A673 (cell line): ENCODE data around the gene PDE11A. TPM values are rescaled to one million over a fixed set of nuclear protein-coding genes. Genes with fewer than 3 reads are reported as not detected.

Experiments
- BruUV-seq: library from RNA; stranded (reverse); fragments of 400-500 nt; replicated peaks from 2 replicates; lab custom pipeline; 2021; lab: Mats Ljungman, UMichigan
- CTCF ChIA-PET: fragments of 300-600 bp; sonication (Branson Sonifier 250); formaldehyde crosslinking; loops from one replicate; lab custom pipeline; 2022; ENCODE audit warnings: antibody characterized with exemption; lab: Charles Lee
- POLR2A ChIA-PET: fragments of 300-600 bp; sonication (Branson Sonifier 250); formaldehyde crosslinking; loops from one replicate; lab custom pipeline; 2022; ENCODE audit warnings: antibody characterized with exemption; ENCODE audit not compliant: low non-redundant PET; lab: Charles Lee
- DNase-seq: peaks from one replicate; pipeline ENCODE4 v3.0.0-alpha.2; 2015; ENCODE audit warnings: low spot score
- H3K27ac ChIP-seq: fragments of 200-600 bp; sonication (generic); 2 replicates; pipeline ENCODE4 v1.5.1; 2016; ENCODE audit warnings: mixed run types, low read depth, mild to moderate bottlenecking, mixed read lengths, antibody characterized with exemption, low read length; ENCODE audit not compliant: poor library complexity, severe bottlenecking
- H3K27me3 ChIP-seq: fragments of 200-600 bp; sonication (generic); replicated peaks from 2 replicates; pipeline ENCODE4 v1.6.1; 2017; ENCODE audit warnings: mixed run types, low read depth, mild to moderate bottlenecking, mixed read lengths, antibody characterized with exemption, low read length; ENCODE audit not compliant: insufficient read depth, poor library complexity
- H3K36me3 ChIP-seq: fragments of 200-600 bp; sonication (generic); 2 replicates; pipeline ENCODE4 v1.6.1; 2016; ENCODE audit warnings: mixed run types, mild to moderate bottlenecking, mixed read lengths, antibody characterized with exemption, low read length; ENCODE audit not compliant: insufficient read depth, poor library complexity, severe bottlenecking
- H3K4me1 ChIP-seq: fragments of 200-600 bp; sonication (generic); 2 replicates; pipeline ENCODE4 v1.6.1; 2017; ENCODE audit warnings: mixed run types, mild to moderate bottlenecking, mixed read lengths, antibody characterized with exemption, low read length; ENCODE audit not compliant: insufficient read depth, poor library complexity, severe bottlenecking
- H3K4me3 ChIP-seq: fragments of 200-600 bp; sonication (generic); 2 replicates; pipeline ENCODE4 v1.5.1; 2016; ENCODE audit warnings: low read depth, mixed run types, mild to moderate bottlenecking, mixed read lengths, low read length; ENCODE audit not compliant: poor library complexity, severe bottlenecking
- H3K9me3 ChIP-seq: fragments of 200-600 bp; sonication (generic); 2 replicates; pipeline ENCODE4 v1.6.1; 2016; ENCODE audit warnings: mixed run types, low read depth, mild to moderate bottlenecking, mixed read lengths, antibody characterized with exemption, low read length; ENCODE audit not compliant: poor library complexity, severe bottlenecking
- EZH2 ChIP-seq: fragments of 200-600 bp; sonication (generic); IDR thresholded peaks from 2 replicates; pipeline ENCODE4 v1.6.1; 2017; ENCODE audit warnings: borderline replicate concordance, low read depth, mild to moderate bottlenecking, mixed read lengths, antibody characterized with exemption, low read length; ENCODE audit not compliant: poor library complexity, severe bottlenecking
- intact Hi-C: fragments of 100-400 bp; cut with micrococcal nuclease; formaldehyde crosslinking; loops from one replicate; pipeline ENCODE4 v1.10.0; 2022; ENCODE audit not compliant: unreplicated experiment
- total RNA-seq: library from RNA; stranded (reverse); gene quantifications from 2 replicates; pipeline ENCODE4 v1.2.3, GENCODE V29; 2021
- TF ChIP-seq, protein P1 (sequence below): fragments of 300-800, 200-600 bp; sonication (generic); conservative IDR thresholded peaks from 2 replicates; pipeline ENCODE4 v1.5.1; 2017; ENCODE audit warnings: low read depth, mild to moderate bottlenecking, antibody characterized with exemption, low read length, moderate library complexity, mixed read lengths

The PDE11A gene
- total RNA-seq, 1 experiment from 2014 or later, result not detected

DNA sequence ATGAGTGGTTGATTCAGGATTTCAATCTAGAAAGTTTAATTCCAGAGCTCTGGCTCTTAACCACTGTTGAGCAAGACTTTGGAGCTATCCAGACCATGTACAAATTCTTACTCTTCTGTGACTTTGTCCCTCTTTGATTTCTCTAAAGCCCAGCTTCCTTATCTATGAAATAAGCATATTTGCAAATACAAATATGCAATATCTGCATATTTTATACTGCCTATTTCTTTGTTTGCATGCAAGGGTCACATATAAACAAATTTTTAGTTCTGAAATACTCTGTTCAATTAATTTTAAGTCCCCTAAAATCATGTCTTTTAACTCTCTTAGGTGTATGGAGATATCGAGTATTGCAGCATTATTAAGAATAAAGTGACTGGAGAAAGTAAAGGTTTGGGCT lies 45.1 kb upstream of the PDE11A start:
- Histone ChIP-seq H3K4me3 (no peak overlapping the region), H3K36me3 (peaks cover 11% of the 10 kb centered on the region), H3K4me1 (peaks cover 5% of the 10 kb centered on the region), H3K27ac (no peak overlapping the region), H3K27me3 (no peaks in the 10 kb centered on the region), H3K9me3 (no peaks in the 10 kb centered on the region)
- ChIA-PET POLR2A (interaction anchor here (0.6 kb wide), 1 partner anchor 504 kb away, joined by 3 read pairs; no protein-coding TSS in a partner anchor), CTCF (no interaction called here)
- DNase-seq, result no peak
- BruUV-seq, result no TSS peak
- TF ChIP-seq, protein P1, sequence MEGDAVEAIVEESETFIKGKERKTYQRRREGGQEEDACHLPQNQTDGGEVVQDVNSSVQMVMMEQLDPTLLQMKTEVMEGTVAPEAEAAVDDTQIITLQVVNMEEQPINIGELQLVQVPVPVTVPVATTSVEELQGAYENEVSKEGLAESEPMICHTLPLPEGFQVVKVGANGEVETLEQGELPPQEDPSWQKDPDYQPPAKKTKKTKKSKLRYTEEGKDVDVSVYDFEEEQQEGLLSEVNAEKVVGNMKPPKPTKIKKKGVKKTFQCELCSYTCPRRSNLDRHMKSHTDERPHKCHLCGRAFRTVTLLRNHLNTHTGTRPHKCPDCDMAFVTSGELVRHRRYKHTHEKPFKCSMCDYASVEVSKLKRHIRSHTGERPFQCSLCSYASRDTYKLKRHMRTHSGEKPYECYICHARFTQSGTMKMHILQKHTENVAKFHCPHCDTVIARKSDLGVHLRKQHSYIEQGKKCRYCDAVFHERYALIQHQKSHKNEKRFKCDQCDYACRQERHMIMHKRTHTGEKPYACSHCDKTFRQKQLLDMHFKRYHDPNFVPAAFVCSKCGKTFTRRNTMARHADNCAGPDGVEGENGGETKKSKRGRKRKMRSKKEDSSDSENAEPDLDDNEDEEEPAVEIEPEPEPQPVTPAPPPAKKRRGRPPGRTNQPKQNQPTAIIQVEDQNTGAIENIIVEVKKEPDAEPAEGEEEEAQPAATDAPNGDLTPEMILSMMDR, result no peak
- TF ChIP-seq EZH2, result no peak
- intact Hi-C loops, result no loop called here

DNA sequence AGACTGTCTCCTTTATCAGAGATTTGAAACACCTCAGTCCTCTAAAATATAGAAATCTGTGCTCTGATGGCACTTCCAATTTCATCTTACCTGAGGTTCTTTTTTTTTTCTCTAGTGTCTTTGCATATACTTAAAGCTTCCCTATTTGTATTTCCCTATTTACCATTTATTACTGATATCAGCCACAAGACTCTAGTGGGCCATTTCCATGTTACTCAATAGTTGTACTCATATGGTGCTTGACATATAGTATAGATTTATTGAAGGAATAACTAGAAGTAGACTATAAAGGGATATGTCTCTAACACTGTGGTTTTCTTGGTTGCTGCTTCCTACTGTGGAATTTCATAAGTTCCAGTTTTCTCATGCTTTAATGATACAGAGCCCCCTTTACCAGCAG lies 42.7 kb upstream of the PDE11A start:
- intact Hi-C loops, result no loop called here
- POLR2A ChIA-PET, result no interaction called here

DNA sequence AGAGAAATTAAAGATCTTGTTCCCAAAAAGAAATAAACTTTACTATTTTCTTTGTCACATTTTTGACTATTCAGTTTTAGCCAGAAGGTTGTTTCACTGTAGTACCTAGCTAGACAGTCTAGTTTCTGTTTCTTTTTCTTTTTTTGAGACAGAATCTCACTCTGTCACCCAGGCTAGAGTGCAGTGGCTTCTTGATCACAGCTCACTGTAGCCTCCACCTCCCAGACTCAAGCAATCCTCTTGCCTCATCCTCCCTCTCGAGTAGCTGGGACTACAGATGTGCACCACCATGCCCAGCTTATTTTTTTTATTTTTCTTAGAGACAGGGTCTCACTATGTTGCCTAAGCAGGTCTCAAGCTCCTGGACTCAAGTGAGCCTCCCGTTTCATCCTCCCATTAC lies 41.9 kb upstream of the PDE11A start:
- Histone ChIP-seq H3K4me1 (peaks cover 5% of the 10 kb centered on the region), H3K27me3 (no peaks in the 10 kb centered on the region), H3K27ac (no peak overlapping the region), H3K4me3 (no peak overlapping the region), H3K36me3 (no peaks in the 10 kb centered on the region), H3K9me3 (no peaks in the 10 kb centered on the region)
- no peak for DNase-seq
- ChIA-PET POLR2A (no interaction called here), CTCF (no interaction called here)
- intact Hi-C loops, result loop anchor here (5.0 kb wide), 1 partner anchor 283 kb away; no protein-coding TSS in a partner anchor
- BruUV-seq, result no TSS peak
- TF ChIP-seq EZH2, result no peak
- TF ChIP-seq, protein P1, result no peak

More for the DNA sequence above, 42.7 kb upstream of the PDE11A start:
- no peak for DNase-seq
- H3K27me3 ChIP-seq, result no peaks in the 10 kb centered on the region
- no peaks in the 10 kb centered on the region for H3K9me3 ChIP-seq
- CTCF ChIA-PET, result no interaction called here
- H3K36me3 ChIP-seq, result no peaks in the 10 kb centered on the region
- TF ChIP-seq, protein P1, result no peak
- TF ChIP-seq EZH2, result no peak
- no peak overlapping the region for H3K4me3 ChIP-seq
- no TSS peak for BruUV-seq
- no peak overlapping the region for H3K27ac ChIP-seq
- peaks cover 5% of the 10 kb centered on the region for H3K4me1 ChIP-seq
